WTC11 (cell line): ENCODE measurements around the gene AGBL1. TPM values are rescaled to one million over a fixed set of nuclear protein-coding genes. Genes with fewer than 3 reads are reported as not detected.

Experiments used
- ATAC-seq: fragments of 200-7000 bp; cut with Tn5 transposase; 2 replicates; pipeline ENCODE4 v1.10.0; 2021; ENCODE audit warnings: mild to moderate bottlenecking, moderate library complexity
- CTCF ChIA-PET: fragments of 300-600 bp; sonication (Branson Sonifier 250); formaldehyde crosslinking; loops from one replicate; lab custom pipeline; 2021; ENCODE audit warnings: antibody characterized with exemption; lab: Charles Lee
- POLR2A ChIA-PET: fragments of 350-600 bp; sonication (Branson Sonifier 250); formaldehyde crosslinking; loops from one replicate; lab custom pipeline; 2021; ENCODE audit warnings: antibody characterized with exemption; lab: Charles Lee
- DNase-seq: peaks from one replicate; pipeline ENCODE4 v3.0.0; 2021; ENCODE audit warnings: low spot score
- H3K27ac Mint-ChIP-seq: 2 replicates; pipeline ENCODE4 v1.8.0; 2021; ENCODE audit warnings: mixed read lengths
- H3K27me3 Mint-ChIP-seq: 2 replicates; pipeline ENCODE4 v1.8.0; 2021; ENCODE audit warnings: low read depth, mild to moderate bottlenecking, moderate library complexity, mixed read lengths
- H3K36me3 Mint-ChIP-seq: 2 replicates; pipeline ENCODE4 v1.8.0; 2021; ENCODE audit warnings: mixed read lengths
- H3K4me1 Mint-ChIP-seq: 2 replicates; pipeline ENCODE4 v1.8.0; 2022; ENCODE audit warnings: mixed read lengths
- H3K4me3 Mint-ChIP-seq: 2 replicates; pipeline ENCODE4 v1.8.0; 2021; ENCODE audit warnings: mild to moderate bottlenecking, moderate library complexity, mixed read lengths
- H3K9me3 Mint-ChIP-seq: 2 replicates; pipeline ENCODE4 v1.8.0; 2021; ENCODE audit warnings: mixed read lengths
- CBFB ChIP-seq: sonication (generic); formaldehyde crosslinking; IDR thresholded peaks from 2 replicates; pipeline ENCODE4 v1.8.1; 2022; ENCODE audit warnings: mild to moderate bottlenecking, low read depth, missing genetic modification reagents
- HMGA2 ChIP-seq: fragments of 250-450 bp; sonication (Bioruptor Pico); IDR thresholded peaks from 2 replicates; pipeline ENCODE4 v1.4.0; 2021; ENCODE audit warnings: mild to moderate bottlenecking, moderate library complexity
- RORB ChIP-seq: fragments of 250-450 bp; sonication (Bioruptor Pico); IDR thresholded peaks from 2 replicates; pipeline ENCODE4 v1.9.0; 2021; ENCODE audit warnings: mild to moderate bottlenecking
- total RNA-seq: library from RNA; stranded (reverse); gene quantifications from 3 replicates; pipeline ENCODE4 v1.2.3, GENCODE V29; 2021
- TF ChIP-seq, protein P1 (sequence below): fragments of 250-450 bp; sonication (Bioruptor Pico); conservative IDR thresholded peaks from 2 replicates; pipeline ENCODE4 v1.9.0; 2021; ENCODE audit warnings: mild to moderate bottlenecking
- TF ChIP-seq, protein P2 (sequence below): sonication (generic); formaldehyde crosslinking; IDR thresholded peaks from 2 replicates; pipeline ENCODE4 v1.8.1; 2022; ENCODE audit warnings: low read depth, missing genetic modification reagents, borderline replicate concordance
- TF ChIP-seq, protein P3 (sequence below): fragments of 250-450 bp; sonication (Bioruptor Pico); IDR thresholded peaks from 2 replicates; pipeline ENCODE4 v1.9.0; 2021; ENCODE audit warnings: mild to moderate bottlenecking
- TF ChIP-seq, protein P4 (sequence below): fragments of 200-600 bp; IDR thresholded peaks from 2 replicates; pipeline ENCODE4 v1.8.0; 2022; ENCODE audit warnings: antibody characterized with exemption
- TF ChIP-seq, protein P5 (sequence below): sonication (generic); formaldehyde crosslinking; IDR thresholded peaks from 2 replicates; pipeline ENCODE4 v1.8.1; 2022; ENCODE audit warnings: low read depth, mild to moderate bottlenecking, moderate library complexity, missing genetic modification reagents, borderline replicate concordance
- TF ChIP-seq, protein P6 (sequence below): fragments of 250-450 bp; sonication (Bioruptor Pico); IDR thresholded peaks from 2 replicates; pipeline ENCODE4 v1.9.0; 2021; ENCODE audit warnings: moderate library complexity, mild to moderate bottlenecking, inconsistent platforms, borderline replicate concordance
- TF ChIP-seq, protein P7 (sequence below): sonication (generic); formaldehyde crosslinking; IDR thresholded peaks from 2 replicates; pipeline ENCODE4 v1.8.0; 2022; ENCODE audit warnings: mild to moderate bottlenecking, missing genetic modification reagents

AGBL1 gene
- total RNA-seq, 1 experiment from 2014 or later = not detected

DNA sequence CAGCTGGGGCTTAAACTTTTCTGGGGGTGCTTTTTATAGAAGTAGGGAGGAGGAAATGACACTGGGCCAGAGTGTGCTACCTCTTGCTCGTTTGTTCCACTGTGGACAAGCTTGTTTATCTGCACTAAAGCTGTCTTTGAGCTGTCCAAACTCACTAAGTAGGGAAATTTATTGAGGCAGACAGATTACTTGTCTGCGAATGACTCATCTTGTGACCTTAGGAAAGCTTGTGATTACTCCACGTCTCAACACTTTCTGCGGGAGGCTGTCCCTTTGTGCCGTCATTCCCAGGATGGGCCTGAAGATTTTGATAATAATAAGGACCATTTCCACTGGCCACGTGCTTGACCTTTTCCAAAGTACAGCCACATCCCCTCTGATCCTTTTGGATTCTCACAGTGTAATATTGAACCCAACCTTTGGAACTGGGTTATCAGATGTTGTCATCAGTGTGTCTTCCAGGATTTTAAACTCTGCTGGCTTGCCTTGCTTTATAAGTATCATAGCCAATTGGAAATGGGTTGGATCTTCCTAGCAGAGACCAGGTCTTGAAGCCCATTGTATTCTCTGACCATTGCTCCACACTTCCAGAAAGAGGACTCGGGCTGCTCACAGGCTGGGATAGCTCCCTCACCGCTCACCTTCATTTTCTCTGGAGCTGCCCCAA, 84.7 kb downstream of the AGBL1 start (continued):
- TF ChIP-seq, protein P1, sequence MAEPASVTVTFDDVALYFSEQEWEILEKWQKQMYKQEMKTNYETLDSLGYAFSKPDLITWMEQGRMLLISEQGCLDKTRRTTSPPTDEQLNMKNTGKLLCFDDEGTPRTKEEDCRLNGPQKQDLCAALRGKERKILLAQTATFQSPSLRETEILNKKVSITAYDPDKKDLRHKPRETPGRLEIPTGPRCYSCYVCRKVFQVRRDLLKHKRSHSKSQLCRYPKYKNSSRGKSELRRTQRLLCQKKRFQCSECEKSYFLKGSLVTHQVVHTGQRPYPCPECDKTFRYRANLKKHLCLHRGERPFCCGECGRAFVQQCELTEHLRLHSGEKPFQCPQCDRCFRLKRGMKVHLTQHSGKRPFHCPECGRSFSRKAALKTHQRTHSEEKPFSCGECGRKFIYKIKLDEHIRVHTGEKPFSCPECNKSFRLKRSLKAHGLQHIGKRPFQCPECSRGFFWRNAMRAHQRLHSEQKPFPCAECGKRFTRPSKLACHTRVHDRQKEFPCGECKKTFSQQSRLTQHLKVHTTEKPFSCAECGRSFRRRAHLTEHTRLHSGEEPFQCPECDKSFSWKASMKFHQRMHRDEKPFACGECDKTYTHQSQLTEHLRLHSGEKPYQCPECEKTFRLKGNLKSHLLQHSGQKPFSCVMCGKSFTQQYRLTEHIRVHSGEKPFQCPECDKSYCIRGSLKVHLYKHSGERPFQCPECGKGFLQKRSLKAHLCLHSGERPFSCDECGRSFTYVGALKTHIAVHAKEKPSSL = no peak

DNA sequence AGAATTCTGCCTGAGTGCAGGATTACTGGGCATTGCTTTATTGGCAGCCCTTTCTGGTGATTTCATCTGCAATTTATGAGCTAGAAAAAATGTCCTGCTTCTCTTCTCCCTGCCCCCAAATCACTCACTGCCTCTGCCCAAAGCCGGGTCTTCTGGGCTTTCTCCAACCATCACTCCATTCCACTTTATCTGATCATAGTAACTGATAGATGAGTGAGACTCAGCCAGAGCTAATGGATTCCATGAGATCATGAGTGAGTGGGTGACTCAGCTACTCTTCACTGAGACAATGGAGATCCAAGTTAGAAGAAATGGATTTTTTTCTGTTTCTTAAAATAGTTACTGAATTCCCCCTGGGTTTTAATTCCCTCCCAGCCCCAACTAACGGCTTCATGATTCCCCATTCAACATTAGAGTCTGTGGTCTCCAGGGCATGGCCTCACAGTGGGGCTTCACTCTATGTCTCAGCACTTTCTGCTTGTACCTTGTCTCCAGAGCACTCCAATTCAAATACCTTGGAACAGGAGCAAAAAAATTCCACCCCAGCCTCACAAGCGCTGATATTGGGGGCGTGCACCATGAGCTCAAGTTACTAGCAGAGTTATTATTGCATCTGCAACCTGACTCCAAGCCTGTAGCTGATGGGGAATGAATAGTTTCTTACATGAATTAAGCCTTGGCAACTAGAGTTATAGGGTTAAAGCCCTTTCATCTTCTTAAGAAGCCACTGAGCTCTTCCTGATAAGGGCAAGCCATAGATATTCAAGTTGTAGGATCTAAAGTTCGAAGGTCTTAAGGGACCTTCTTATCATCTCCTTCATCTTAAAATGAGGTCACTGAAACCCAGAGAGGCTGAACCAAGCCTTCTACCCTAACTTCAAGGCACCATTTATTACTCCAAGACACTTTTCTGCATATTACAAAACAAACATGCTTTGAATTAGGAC, 85.9 kb downstream of the AGBL1 start:
- no peak for ATAC-seq
- no peak overlapping the region for H3K4me3 Mint-ChIP-seq
- H3K27me3 Mint-ChIP-seq = no peaks in the 10 kb centered on the region
- TF ChIP-seq, protein P2, sequence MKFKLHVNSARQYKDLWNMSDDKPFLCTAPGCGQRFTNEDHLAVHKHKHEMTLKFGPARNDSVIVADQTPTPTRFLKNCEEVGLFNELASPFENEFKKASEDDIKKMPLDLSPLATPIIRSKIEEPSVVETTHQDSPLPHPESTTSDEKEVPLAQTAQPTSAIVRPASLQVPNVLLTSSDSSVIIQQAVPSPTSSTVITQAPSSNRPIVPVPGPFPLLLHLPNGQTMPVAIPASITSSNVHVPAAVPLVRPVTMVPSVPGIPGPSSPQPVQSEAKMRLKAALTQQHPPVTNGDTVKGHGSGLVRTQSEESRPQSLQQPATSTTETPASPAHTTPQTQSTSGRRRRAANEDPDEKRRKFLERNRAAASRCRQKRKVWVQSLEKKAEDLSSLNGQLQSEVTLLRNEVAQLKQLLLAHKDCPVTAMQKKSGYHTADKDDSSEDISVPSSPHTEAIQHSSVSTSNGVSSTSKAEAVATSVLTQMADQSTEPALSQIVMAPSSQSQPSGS (CRISPR knock-in tag) = no peak
- no peak for TF ChIP-seq RORB (CRISPR knock-in tag)
- TF ChIP-seq, protein P3, sequence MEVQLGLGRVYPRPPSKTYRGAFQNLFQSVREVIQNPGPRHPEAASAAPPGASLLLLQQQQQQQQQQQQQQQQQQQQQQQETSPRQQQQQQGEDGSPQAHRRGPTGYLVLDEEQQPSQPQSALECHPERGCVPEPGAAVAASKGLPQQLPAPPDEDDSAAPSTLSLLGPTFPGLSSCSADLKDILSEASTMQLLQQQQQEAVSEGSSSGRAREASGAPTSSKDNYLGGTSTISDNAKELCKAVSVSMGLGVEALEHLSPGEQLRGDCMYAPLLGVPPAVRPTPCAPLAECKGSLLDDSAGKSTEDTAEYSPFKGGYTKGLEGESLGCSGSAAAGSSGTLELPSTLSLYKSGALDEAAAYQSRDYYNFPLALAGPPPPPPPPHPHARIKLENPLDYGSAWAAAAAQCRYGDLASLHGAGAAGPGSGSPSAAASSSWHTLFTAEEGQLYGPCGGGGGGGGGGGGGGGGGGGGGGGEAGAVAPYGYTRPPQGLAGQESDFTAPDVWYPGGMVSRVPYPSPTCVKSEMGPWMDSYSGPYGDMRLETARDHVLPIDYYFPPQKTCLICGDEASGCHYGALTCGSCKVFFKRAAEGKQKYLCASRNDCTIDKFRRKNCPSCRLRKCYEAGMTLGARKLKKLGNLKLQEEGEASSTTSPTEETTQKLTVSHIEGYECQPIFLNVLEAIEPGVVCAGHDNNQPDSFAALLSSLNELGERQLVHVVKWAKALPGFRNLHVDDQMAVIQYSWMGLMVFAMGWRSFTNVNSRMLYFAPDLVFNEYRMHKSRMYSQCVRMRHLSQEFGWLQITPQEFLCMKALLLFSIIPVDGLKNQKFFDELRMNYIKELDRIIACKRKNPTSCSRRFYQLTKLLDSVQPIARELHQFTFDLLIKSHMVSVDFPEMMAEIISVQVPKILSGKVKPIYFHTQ (CRISPR knock-in tag) = no peak
- TF ChIP-seq, protein P4, sequence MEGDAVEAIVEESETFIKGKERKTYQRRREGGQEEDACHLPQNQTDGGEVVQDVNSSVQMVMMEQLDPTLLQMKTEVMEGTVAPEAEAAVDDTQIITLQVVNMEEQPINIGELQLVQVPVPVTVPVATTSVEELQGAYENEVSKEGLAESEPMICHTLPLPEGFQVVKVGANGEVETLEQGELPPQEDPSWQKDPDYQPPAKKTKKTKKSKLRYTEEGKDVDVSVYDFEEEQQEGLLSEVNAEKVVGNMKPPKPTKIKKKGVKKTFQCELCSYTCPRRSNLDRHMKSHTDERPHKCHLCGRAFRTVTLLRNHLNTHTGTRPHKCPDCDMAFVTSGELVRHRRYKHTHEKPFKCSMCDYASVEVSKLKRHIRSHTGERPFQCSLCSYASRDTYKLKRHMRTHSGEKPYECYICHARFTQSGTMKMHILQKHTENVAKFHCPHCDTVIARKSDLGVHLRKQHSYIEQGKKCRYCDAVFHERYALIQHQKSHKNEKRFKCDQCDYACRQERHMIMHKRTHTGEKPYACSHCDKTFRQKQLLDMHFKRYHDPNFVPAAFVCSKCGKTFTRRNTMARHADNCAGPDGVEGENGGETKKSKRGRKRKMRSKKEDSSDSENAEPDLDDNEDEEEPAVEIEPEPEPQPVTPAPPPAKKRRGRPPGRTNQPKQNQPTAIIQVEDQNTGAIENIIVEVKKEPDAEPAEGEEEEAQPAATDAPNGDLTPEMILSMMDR = no peak
- TF ChIP-seq, protein P5, sequence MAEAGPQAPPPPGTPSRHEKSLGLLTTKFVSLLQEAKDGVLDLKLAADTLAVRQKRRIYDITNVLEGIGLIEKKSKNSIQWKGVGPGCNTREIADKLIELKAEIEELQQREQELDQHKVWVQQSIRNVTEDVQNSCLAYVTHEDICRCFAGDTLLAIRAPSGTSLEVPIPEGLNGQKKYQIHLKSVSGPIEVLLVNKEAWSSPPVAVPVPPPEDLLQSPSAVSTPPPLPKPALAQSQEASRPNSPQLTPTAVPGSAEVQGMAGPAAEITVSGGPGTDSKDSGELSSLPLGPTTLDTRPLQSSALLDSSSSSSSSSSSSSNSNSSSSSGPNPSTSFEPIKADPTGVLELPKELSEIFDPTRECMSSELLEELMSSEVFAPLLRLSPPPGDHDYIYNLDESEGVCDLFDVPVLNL (CRISPR knock-in tag) = no peak
- TF ChIP-seq, protein P6, sequence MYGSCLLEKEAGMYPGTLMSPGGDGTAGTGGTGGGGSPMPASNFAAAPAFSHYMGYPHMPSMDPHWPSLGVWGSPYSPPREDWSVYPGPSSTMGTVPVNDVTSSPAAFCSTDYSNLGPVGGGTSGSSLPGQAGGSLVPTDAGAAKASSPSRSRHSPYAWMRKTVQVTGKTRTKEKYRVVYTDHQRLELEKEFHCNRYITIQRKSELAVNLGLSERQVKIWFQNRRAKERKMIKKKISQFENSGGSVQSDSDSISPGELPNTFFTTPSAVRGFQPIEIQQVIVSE (CRISPR knock-in tag) = no peak
- TF ChIP-seq HMGA2 (CRISPR knock-in tag) = no peak
- H3K4me1 Mint-ChIP-seq = peaks cover 31% of the 10 kb centered on the region
- ChIA-PET POLR2A (no interaction called here), CTCF (no interaction called here)
- H3K27ac Mint-ChIP-seq = no peak overlapping the region
- DNase-seq = no peak
- no peaks in the 10 kb centered on the region for H3K36me3 Mint-ChIP-seq
- 0 out of 2 replicates have a peak, but pooled peaks cover 10% of the 10 kb centered on the region for H3K9me3 Mint-ChIP-seq

DNA sequence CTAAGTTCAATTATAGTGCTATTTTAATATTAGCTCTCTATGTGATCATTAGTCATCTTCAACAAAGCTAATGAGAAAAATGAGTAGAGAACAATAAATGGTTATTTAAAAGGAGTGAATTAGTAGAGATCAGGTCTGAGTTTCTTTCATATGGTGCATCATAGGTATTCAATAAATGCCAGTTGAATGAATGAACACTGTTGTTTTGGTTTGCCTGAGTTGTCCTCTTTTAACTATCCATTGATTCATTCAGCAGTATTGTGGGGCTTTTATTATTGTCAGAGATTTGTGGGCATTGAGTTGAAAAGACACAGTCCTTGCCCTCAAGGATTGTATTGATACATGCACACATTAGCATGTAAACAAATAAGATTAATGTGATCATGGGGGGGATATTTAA, 88.2 kb downstream of the AGBL1 start:
- DNase-seq (no peak), ATAC-seq (no peak)
- ChIA-PET POLR2A (no interaction called here), CTCF (no interaction called here)
- Mint-ChIP-seq H3K27ac (no peak overlapping the region), H3K27me3 (no peaks in the 10 kb centered on the region), H3K4me1 (peaks cover 19% of the 10 kb centered on the region), H3K4me3 (no peak overlapping the region), H3K36me3 (no peaks in the 10 kb centered on the region), H3K9me3 (0 out of 2 replicates have a peak, but pooled peaks cover 6% of the 10 kb centered on the region)
- TF ChIP-seq, protein P7, sequence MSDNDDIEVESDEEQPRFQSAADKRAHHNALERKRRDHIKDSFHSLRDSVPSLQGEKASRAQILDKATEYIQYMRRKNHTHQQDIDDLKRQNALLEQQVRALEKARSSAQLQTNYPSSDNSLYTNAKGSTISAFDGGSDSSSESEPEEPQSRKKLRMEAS = no peak
- TF ChIP-seq CBFB = no peak
